CD4-positive, alpha-beta T cell treated with Interleukin-6 at 100 ng/mL for 8 hours (primary cell): ENCODE measurements around the gene RLBP1.
A peak's percentile ranks its signal among the peaks of the same experiment; 100 is the strongest.

Experiments
- DNase-seq: peaks from one replicate; pipeline ENCODE4 v3.0.0-alpha.2; 2020; ENCODE audit warnings: mixed read lengths, low spot score

RLBP1 gene

GRCh38 chr15:89178307-89178977, 42.9 kb downstream of the RLBP1 start:
- no peak for DNase-seq

GRCh38 chr15:89177633-89178306, 43.6 kb downstream of the RLBP1 start:
- DNase-seq: peak; percentile 52

- DNase-seq: no peak
Observed at GRCh38 chr15:89177116-89177515, 44.3 kb downstream of the RLBP1 start.

- DNase-seq: no peak
Observed at GRCh38 chr15:89175617-89176191, 45.7 kb downstream of the RLBP1 start.

GRCh38 chr15:89174476-89174875, 46.9 kb downstream of the RLBP1 start:
- DNase-seq: no peak

GRCh38 chr15:89172921-89173320, 48.5 kb downstream of the RLBP1 start:
- no peak for DNase-seq

- DNase-seq: no peak
Observed at GRCh38 chr15:89171136-89172072, 50.0 kb downstream of the RLBP1 start.

GRCh38 chr15:89170364-89170763, 51.0 kb downstream of the RLBP1 start:
- DNase-seq: no peak

- DNase-seq: no peak
Observed at GRCh38 chr15:89168316-89168833, 53.0 kb downstream of the RLBP1 start.

- DNase-seq: no peak
Observed at GRCh38 chr15:89167267-89168176, 53.9 kb downstream of the RLBP1 start.

- DNase-seq: no peak
Observed at GRCh38 chr15:89165677-89166076, 55.7 kb downstream of the RLBP1 start.

GRCh38 chr15:89164712-89165211, 56.6 kb downstream of the RLBP1 start:
- no peak for DNase-seq

GRCh38 chr15:89163271-89164055, 57.9 kb downstream of the RLBP1 start:
- DNase-seq: no peak

- DNase-seq: no peak
Observed at GRCh38 chr15:89161666-89162065, 59.7 kb downstream of the RLBP1 start.
